GM23338 (cell line): Measurements from ENCODE around the gene ELP2.

Experiments
- CREB1 ChIP-seq: fragments of 250-450 bp; sonication (Bioruptor Pico); IDR thresholded peaks from 2 replicates; pipeline ENCODE4 v1.5.0; 2020; ENCODE audit warnings: low read depth, mild to moderate bottlenecking, moderate library complexity
- CTCF ChIP-seq, 2 experiments: fragments of 200-600 bp in 1 of 2; sonication (generic) in 1 of 2; conservative IDR thresholded peaks; 2 replicates each; pipeline versions ENCODE4 v1.5.1 to v1.6.1; 2016 to 2017; ENCODE audit warnings: antibody characterized with exemption in 2 of 2, low read depth in 2 of 2, mild to moderate bottlenecking in 2 of 2, moderate library complexity in 1 of 2
- EZH2 ChIP-seq: fragments of 200-600 bp; sonication (generic); IDR thresholded peaks from one replicate; pipeline ENCODE4 v1.8.0; 2017; ENCODE audit warnings: antibody characterized with exemption, mild to moderate bottlenecking, low read depth; ENCODE audit not compliant: unreplicated experiment
- EZH2phosphoT487 ChIP-seq: fragments of 200-600 bp; sonication (generic); IDR thresholded peaks from one replicate; pipeline ENCODE4 v1.8.1; 2018; ENCODE audit warnings: antibody characterized with exemption; ENCODE audit not compliant: unreplicated experiment
- JUNB ChIP-seq: IDR thresholded peaks from one replicate; pipeline ENCODE4 v1.6.1; 2016; ENCODE audit warnings: antibody characterized with exemption; ENCODE audit not compliant: unreplicated experiment
- NANOG ChIP-seq: IDR thresholded peaks from 2 replicates; pipeline ENCODE4 v1.6.1; 2016; ENCODE audit warnings: antibody characterized with exemption, borderline replicate concordance
- POLR2AphosphoS5 ChIP-seq: IDR thresholded peaks from 2 replicates; pipeline ENCODE4 v1.6.1; 2016; ENCODE audit warnings: antibody characterized with exemption, low read depth
- STAT1 ChIP-seq: IDR thresholded peaks from one replicate; pipeline ENCODE4 v1.6.1; 2016; ENCODE audit warnings: antibody characterized with exemption; ENCODE audit not compliant: unreplicated experiment
- ZNF114 ChIP-seq: fragments of 250-450 bp; sonication (Bioruptor Pico); IDR thresholded peaks from 2 replicates; pipeline ENCODE4 v1.5.0; 2020; ENCODE audit warnings: mild to moderate bottlenecking, moderate library complexity
- ZNF331 ChIP-seq: fragments of 250-450 bp; sonication (Bioruptor Pico); IDR thresholded peaks from 2 replicates; pipeline ENCODE4 v1.5.0; 2020; ENCODE audit warnings: low read depth, mild to moderate bottlenecking, moderate library complexity
- TF ChIP-seq, protein P1 (sequence below): IDR thresholded peaks from 2 replicates; pipeline ENCODE4 v1.6.1; 2016; ENCODE audit warnings: antibody characterized with exemption
- TF ChIP-seq, protein P2 (sequence below): IDR thresholded peaks from one replicate; pipeline ENCODE4 v1.6.1; 2018; ENCODE audit warnings: antibody characterized with exemption; ENCODE audit not compliant: unreplicated experiment

DNA sequence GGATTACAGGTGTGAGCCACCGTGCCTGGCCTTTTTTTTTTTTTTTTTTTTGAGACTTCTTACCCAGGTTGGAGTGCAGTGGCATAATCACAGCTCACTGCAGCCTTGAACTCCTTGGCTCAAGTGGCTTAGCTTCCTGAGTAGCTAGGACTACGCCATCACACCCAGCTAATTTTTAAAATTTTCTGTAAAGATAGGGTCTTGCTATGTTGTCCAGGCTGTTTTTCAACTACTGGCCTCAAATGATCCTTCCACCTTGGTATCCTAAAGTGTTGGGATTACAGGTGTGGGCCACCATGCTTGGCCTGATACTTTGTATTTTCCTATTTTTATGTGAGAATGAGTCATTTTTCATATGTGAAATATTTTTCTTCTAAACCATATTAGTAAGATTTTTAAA is 13.7 kb downstream of the ELP2 start:
- TF ChIP-seq EZH2, result no peak
- TF ChIP-seq, protein P1, sequence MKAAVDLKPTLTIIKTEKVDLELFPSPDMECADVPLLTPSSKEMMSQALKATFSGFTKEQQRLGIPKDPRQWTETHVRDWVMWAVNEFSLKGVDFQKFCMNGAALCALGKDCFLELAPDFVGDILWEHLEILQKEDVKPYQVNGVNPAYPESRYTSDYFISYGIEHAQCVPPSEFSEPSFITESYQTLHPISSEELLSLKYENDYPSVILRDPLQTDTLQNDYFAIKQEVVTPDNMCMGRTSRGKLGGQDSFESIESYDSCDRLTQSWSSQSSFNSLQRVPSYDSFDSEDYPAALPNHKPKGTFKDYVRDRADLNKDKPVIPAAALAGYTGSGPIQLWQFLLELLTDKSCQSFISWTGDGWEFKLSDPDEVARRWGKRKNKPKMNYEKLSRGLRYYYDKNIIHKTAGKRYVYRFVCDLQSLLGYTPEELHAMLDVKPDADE, result no peak
- no peak for TF ChIP-seq CTCF (conservative IDR thresholded peaks at IDR 0.05; ENCODE audit: low read depth in 2 of 2)
- TF ChIP-seq POLR2AphosphoS5, result no peak
- TF ChIP-seq, protein P2, sequence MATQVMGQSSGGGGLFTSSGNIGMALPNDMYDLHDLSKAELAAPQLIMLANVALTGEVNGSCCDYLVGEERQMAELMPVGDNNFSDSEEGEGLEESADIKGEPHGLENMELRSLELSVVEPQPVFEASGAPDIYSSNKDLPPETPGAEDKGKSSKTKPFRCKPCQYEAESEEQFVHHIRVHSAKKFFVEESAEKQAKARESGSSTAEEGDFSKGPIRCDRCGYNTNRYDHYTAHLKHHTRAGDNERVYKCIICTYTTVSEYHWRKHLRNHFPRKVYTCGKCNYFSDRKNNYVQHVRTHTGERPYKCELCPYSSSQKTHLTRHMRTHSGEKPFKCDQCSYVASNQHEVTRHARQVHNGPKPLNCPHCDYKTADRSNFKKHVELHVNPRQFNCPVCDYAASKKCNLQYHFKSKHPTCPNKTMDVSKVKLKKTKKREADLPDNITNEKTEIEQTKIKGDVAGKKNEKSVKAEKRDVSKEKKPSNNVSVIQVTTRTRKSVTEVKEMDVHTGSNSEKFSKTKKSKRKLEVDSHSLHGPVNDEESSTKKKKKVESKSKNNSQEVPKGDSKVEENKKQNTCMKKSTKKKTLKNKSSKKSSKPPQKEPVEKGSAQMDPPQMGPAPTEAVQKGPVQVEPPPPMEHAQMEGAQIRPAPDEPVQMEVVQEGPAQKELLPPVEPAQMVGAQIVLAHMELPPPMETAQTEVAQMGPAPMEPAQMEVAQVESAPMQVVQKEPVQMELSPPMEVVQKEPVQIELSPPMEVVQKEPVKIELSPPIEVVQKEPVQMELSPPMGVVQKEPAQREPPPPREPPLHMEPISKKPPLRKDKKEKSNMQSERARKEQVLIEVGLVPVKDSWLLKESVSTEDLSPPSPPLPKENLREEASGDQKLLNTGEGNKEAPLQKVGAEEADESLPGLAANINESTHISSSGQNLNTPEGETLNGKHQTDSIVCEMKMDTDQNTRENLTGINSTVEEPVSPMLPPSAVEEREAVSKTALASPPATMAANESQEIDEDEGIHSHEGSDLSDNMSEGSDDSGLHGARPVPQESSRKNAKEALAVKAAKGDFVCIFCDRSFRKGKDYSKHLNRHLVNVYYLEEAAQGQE, result no peak
- no peak for TF ChIP-seq EZH2phosphoT487
- TF ChIP-seq STAT1, result no peak
- TF ChIP-seq ZNF114 (CRISPR knock-in tag), result no peak
- no peak for TF ChIP-seq JUNB
- TF ChIP-seq CREB1, result no peak
- no peak for TF ChIP-seq ZNF331 (CRISPR knock-in tag)
- no peak for TF ChIP-seq NANOG
